Dedifferentiated amniotic fluid mesenchymal stem cell (primary cell): ENCODE data around the gene SFRP4.
A peak's percentile ranks its signal among the peaks of the same experiment; 100 is the strongest.
"Not testable (repeated sequence)": the region's sequence is repeated elsewhere in the genome, so short reads cannot be mapped to it uniquely, and the experiment has no call there.

Experiments used
- DNase-seq: peaks from one replicate; pipeline ENCODE4 v3.0.0-alpha.2; 2016; ENCODE audit errors: extremely low spot score

Gene SFRP4

GRCh38 chr7:37916673-37917660, at the start of gene SFRP4:
TSS of gene SFRP4 (minus strand) at chr7:37916817. CDS start at chr7:37916537, 280 bp downstream.
- DNase-seq = peak; percentile 75

GRCh38 chr7:37964196-37964595, 47.6 kb upstream of the SFRP4 start:
- no peak for DNase-seq

- DNase-seq = no peak
These were observed 44.6 kb upstream of the SFRP4 start for GRCh38 chr7:37961251-37961650.

GRCh38 chr7:37960483-37960882, 43.9 kb upstream of the SFRP4 start:
- no peak for DNase-seq

- DNase-seq = peak; percentile 14
These were observed 40.8 kb upstream of the SFRP4 start for GRCh38 chr7:37957221-37957970.

GRCh38 chr7:37956791-37957190, 40.2 kb upstream of the SFRP4 start:
- no peak for DNase-seq

- DNase-seq = not testable (repeated sequence)
These were observed 37.6 kb upstream of the SFRP4 start for GRCh38 chr7:37954217-37954616.

GRCh38 chr7:37952240-37952639, 35.6 kb upstream of the SFRP4 start:
- no peak for DNase-seq

GRCh38 chr7:37947941-37948210, 31.3 kb upstream of the SFRP4 start:
- no peak for DNase-seq

GRCh38 chr7:37947138-37947940, 30.7 kb upstream of the SFRP4 start:
- DNase-seq = no peak

GRCh38 chr7:37945336-37945735, 28.7 kb upstream of the SFRP4 start:
- no peak for DNase-seq

- DNase-seq = no peak
These were observed 28.1 kb upstream of the SFRP4 start for GRCh38 chr7:37944737-37945054.

- no peak for DNase-seq
These were observed 27.5 kb upstream of the SFRP4 start for GRCh38 chr7:37943905-37944736.

GRCh38 chr7:37942934-37943610, 26.5 kb upstream of the SFRP4 start:
- DNase-seq = no peak

GRCh38 chr7:37933018-37933566, 16.5 kb upstream of the SFRP4 start:
- DNase-seq = no peak

GRCh38 chr7:37932543-37932942, 15.9 kb upstream of the SFRP4 start:
- DNase-seq = no peak

GRCh38 chr7:37930226-37930948, 13.8 kb upstream of the SFRP4 start:
- DNase-seq = peak; percentile 66

GRCh38 chr7:37928878-37929277, 12.3 kb upstream of the SFRP4 start:
- DNase-seq = no peak

GRCh38 chr7:37927773-37928444, 11.3 kb upstream of the SFRP4 start:
- DNase-seq = peak; percentile 31
